ENCODE data around the gene CMTM4. TPM values are rescaled to one million over a fixed set of nuclear protein-coding genes. Genes with fewer than 3 reads are reported as not detected.
A peak's percentile ranks its signal among the peaks of the same experiment; 100 is the strongest.

Gene CMTM4
- total and polyA plus RNA-seq, 2 of the 8 experiments (the other 6 are each of a cell fraction or from before 2014, with no cell fraction given): 35.3 to 51.7 TPM

DNA sequence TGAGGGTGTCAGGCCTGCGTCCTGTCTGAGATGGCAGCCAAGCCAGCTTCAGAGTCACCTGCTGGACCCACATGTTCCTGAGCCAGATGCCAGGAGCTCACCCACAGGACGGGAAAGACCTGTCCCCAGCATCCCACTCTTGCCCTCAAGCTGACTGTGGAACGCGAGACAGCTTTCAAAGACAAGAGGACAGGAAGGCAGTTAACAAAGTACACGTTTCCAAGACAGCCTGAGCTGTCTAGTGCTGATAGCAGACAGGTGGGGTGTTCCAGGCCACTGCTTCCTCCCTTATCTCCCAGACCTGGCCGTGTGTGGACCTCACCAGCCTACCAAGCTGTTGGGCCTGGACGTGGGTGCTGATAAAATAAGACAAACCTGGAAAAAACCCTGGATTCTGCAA lies 78.8 kb downstream of the CMTM4 start:
- no peak for DNase-seq (ENCODE audit: low read depth in 1 of 2, low spot score in 2 of 2)
- Histone ChIP-seq H4K5ac (ENCODE audit: insufficient read length, low read depth, low read length) (no peak overlapping the region), H2BK12ac (ENCODE audit: low read depth, low read length) (no peak overlapping the region), H3K4me2 (ENCODE audit: insufficient read depth in 1 of 2, low read depth in 2 of 2, low read length in 2 of 2) (peak overlapping the region in 1 of 2 experiments; percentile 51; a peak in 1 of 4 replicates), H3K9ac (replicated peaks in 1 of 4; ENCODE audit: extremely low read depth in 1 of 4, low read depth in 3 of 4, low read length in 3 of 4) (no peak overlapping the region), H3K23me2 (ENCODE audit: low read depth, low read length) (no peaks in the 10 kb centered on the region), H3K27me3 (replicated peaks in 1 of 4; ENCODE audit: control insufficient read depth in 3 of 4, extremely low read depth in 1 of 4, insufficient read depth in 3 of 4, low read length in 3 of 4) (no peaks in the 10 kb centered on the region), H3K56ac (replicated peaks; ENCODE audit: insufficient read length, low read depth, low read length) (no peak overlapping the region), H2AK5ac (ENCODE audit: low read depth, low read length) (no peak overlapping the region), H3K4me1 (replicated peaks in 1 of 4; ENCODE audit: control insufficient read depth in 3 of 4, insufficient read depth in 4 of 4, low read length in 3 of 4) (peaks cover 3 to 12% (median 7%) of the 10 kb centered on the region in 4 experiments), H3K23ac (ENCODE audit: insufficient read length) (no peak overlapping the region), H2AFZ (ENCODE audit: low read length) (no peak overlapping the region), H3K9me3 (ENCODE audit: insufficient read depth in 2 of 2, low read depth in 1 of 2, low read length in 1 of 2) (peaks cover 0 to 7% of the 10 kb centered on the region in 2 experiments; a peak in 1 of 4 replicates), H3K4ac (replicated peaks; ENCODE audit: insufficient read length, low read depth, low read length) (no peak overlapping the region), H3K79me2 (ENCODE audit: control insufficient read depth in 1 of 2, insufficient read depth in 2 of 2, low read length in 2 of 2) (no peaks in the 10 kb centered on the region), H4K8ac (ENCODE audit: extremely low read depth, insufficient read depth, low read length) (no peak overlapping the region), H3K79me1 (ENCODE audit: low read depth, low read length) (no peaks in the 10 kb centered on the region; the same call in 1 of the 2 replicates), H4K20me1 (replicated peaks in 1 of 2; ENCODE audit: control insufficient read depth in 1 of 2, insufficient read depth in 2 of 2, low read length in 2 of 2) (peaks cover 6 to 10% of the 10 kb centered on the region in 2 experiments), H2BK120ac (replicated peaks; ENCODE audit: low read depth, low read length) (no peak overlapping the region), H2BK15ac (ENCODE audit: low read length) (no peak overlapping the region), H4K91ac (replicated peaks; ENCODE audit: insufficient read length, low read length) (no peak overlapping the region), H3K14ac (ENCODE audit: insufficient read length) (no peak overlapping the region), H2BK20ac (ENCODE audit: low read length) (no peak overlapping the region), H3K18ac (ENCODE audit: extremely low read depth, low read length) (no peak overlapping the region), H2BK5ac (ENCODE audit: low read depth, low read length) (0 out of 2 replicates have a peak overlapping the region, but pooled peaks have one; percentile 2), H3K36me3 (ENCODE audit: control insufficient read depth in 2 of 4, insufficient read depth in 4 of 4, low read length in 3 of 4) (peaks cover 11 to 45% (median 20%) of the 10 kb centered on the region in 4 experiments; a peak in 7 of 8 replicates), H3K27ac (ENCODE audit: low read depth, low read length) (no peak overlapping the region), H3K4me3 (ENCODE audit: extremely low read depth in 1 of 4, insufficient read depth in 2 of 4, low read depth in 3 of 4, low read length in 4 of 4) (no peak overlapping the region)
- 85% methylated on average over 7 of the region's 7 CpGs; no CpG with 5 or more reads in 1 of the 2 experiments for WGBS, 2 experiments (ENCODE audit: extremely low coverage in 1 of 2, insufficient coverage in 1 of 2, insufficient read length in 1 of 2, insufficient replicate concordance in 2 of 2, low coverage in 1 of 2, low lambda C conversion rate in 2 of 2, missing lambda C conversion rate in 1 of 2)
- no peak for FAIRE-seq
- TF ChIP-seq SP2 (IDR thresholded peaks at IDR 0.05; ENCODE audit: low read length) (no peak), RBBP5 (IDR thresholded peaks at IDR 0.05; ENCODE audit: borderline replicate concordance, low read depth, low read length) (no peak), JUND (IDR thresholded peaks at IDR 0.05; ENCODE audit: low read length) (no peak), RAD21 (IDR thresholded peaks at IDR 0.05 in 1 of 2, conservative IDR thresholded peaks at IDR 0.05 in 1 of 2; ENCODE audit: low read depth in 2 of 2, low read length in 2 of 2) (no peak), CEBPB (IDR thresholded peaks at IDR 0.05; ENCODE audit: low read depth, low read length) (no peak), JUN (IDR thresholded peaks at IDR 0.05; ENCODE audit: low read depth, low read length) (no peak), CTBP2 (IDR thresholded peaks at IDR 0.05; ENCODE audit: borderline replicate concordance, insufficient read depth, insufficient read length, low read length) (no peak), BRCA1 (IDR thresholded peaks at IDR 0.05; ENCODE audit: low read depth, low read length) (no peak)
- TF ChIP-seq, protein P1, sequence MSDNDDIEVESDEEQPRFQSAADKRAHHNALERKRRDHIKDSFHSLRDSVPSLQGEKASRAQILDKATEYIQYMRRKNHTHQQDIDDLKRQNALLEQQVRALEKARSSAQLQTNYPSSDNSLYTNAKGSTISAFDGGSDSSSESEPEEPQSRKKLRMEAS (IDR thresholded peaks at IDR 0.05): no peak
- CTCF ChIA-PET (ENCODE audit: partially characterized antibody): interaction anchor here (0.7 to 4.6 kb wide), 10 partner anchors 9 to 113 kb away, joined by 3 to 44 read pairs (median 4); no protein-coding TSS in a partner anchor
- POLR2A ChIA-PET (ENCODE audit: partially characterized antibody): interaction anchor here (0.7 to 1.7 kb wide), 2 partner anchors 9 to 218 kb away, joined by 3 to 6 read pairs; no protein-coding TSS in a partner anchor

Measured in H1 (cell line).